Esophagus squamous epithelium (tissue), 4 donors: Measurements from ENCODE around the gene FBXO31.

ENCODE experiments used
- POLR2A ChIP-seq, 4 donors: fragments of 450-650 bp; IDR thresholded peaks; one replicate each; pipeline ENCODE4 v1.6.1; 2017; ENCODE audit warnings: antibody characterized with exemption in 4 of 4, mild to moderate bottlenecking in 4 of 4, moderate library complexity in 3 of 4
- TF ChIP-seq, protein P1 (sequence below), 6 experiments: fragments of 450-650 bp in 4 of 6; fragments of 200-600 bp in 2 of 6; sonication (generic) in 2 of 6; IDR thresholded peaks; one replicate each; pipeline ENCODE4 v1.5.1; 2016 to 2019; ENCODE audit warnings: antibody characterized with exemption in 6 of 6, mild to moderate bottlenecking in 4 of 6, moderate library complexity in 4 of 6

DNA sequence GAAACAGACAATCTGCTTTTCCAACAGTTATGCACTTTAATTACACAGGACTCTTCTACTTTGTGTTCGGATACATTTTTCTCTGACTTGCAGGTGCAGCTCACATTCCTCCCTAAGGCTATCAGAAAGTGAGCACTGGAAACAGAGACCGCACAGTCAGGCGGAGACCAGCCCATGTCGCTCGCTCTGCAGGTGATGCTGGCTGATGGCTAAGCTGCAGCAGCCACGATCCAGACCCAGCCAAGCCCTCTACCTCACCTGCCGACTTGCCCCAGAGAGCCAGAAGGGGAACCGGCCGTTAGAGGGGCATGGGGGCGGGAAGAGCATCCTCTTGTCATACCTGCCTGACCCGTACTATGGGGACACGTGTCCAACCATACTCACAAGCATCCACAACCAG, 42.4 kb upstream of the FBXO31 start:
- TF ChIP-seq, protein P1, sequence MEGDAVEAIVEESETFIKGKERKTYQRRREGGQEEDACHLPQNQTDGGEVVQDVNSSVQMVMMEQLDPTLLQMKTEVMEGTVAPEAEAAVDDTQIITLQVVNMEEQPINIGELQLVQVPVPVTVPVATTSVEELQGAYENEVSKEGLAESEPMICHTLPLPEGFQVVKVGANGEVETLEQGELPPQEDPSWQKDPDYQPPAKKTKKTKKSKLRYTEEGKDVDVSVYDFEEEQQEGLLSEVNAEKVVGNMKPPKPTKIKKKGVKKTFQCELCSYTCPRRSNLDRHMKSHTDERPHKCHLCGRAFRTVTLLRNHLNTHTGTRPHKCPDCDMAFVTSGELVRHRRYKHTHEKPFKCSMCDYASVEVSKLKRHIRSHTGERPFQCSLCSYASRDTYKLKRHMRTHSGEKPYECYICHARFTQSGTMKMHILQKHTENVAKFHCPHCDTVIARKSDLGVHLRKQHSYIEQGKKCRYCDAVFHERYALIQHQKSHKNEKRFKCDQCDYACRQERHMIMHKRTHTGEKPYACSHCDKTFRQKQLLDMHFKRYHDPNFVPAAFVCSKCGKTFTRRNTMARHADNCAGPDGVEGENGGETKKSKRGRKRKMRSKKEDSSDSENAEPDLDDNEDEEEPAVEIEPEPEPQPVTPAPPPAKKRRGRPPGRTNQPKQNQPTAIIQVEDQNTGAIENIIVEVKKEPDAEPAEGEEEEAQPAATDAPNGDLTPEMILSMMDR (IDR thresholded peaks at IDR 0.05): no peak
- no peak for TF ChIP-seq POLR2A (IDR thresholded peaks at IDR 0.05)
